Measurements from ENCODE around the gene HDHD5. TPM values are rescaled to one million over a fixed set of nuclear protein-coding genes. Genes with fewer than 3 reads are reported as not detected.

HDHD5 gene
- total RNA-seq, 3 donors from 2014 or later (not counting 1 experiment from before 2014, with no cell fraction given) = 12.0 to 16.5 (median 13.5) TPM

GRCh38 chr22:17133137-17133536 lies 25.9 kb downstream of the HDHD5 start:
- Histone ChIP-seq H3K4me1 (ENCODE audit: control insufficient read depth, insufficient read depth, low read length) (no peaks in the 10 kb centered on the region), H3K36me3 (ENCODE audit: control insufficient read depth, insufficient read depth, low read length) (peaks cover 2% of the 10 kb centered on the region), H3K9me3 (ENCODE audit: control insufficient read depth, insufficient read depth, low read length) (no peaks in the 10 kb centered on the region), H3K4me3 (ENCODE audit: low read length) (no peak overlapping the region), H3K27ac (ENCODE audit: low read length) (no peak overlapping the region), H3K27me3 (ENCODE audit: control insufficient read depth, insufficient read depth, low read length) (no peaks in the 10 kb centered on the region)
- WGBS (ENCODE audit: insufficient coverage) = 94% methylated on average over 7 of the region's 7 CpGs
- TF ChIP-seq CTCF (IDR thresholded peaks at IDR 0.05) = no peak
- DNase-seq (no peak), ATAC-seq (no peak)
- no peaks in the 10 kb centered on the region for H3K36me3 Mint-ChIP-seq
- H3K4me1 Mint-ChIP-seq = peaks cover 0 to 4% of the 10 kb centered on the region in 2 donors
- H3K4me3 Mint-ChIP-seq = no peak overlapping the region
- intact Hi-C loops (cut with micrococcal nuclease) = no loop called here
- H3K27ac Mint-ChIP-seq = no peak overlapping the region
- peaks cover 0 to 3% of the 10 kb centered on the region in 2 donors for H3K27me3 Mint-ChIP-seq (ENCODE audit: low read depth in 2 of 2)
- no peaks in the 10 kb centered on the region for H3K9me3 Mint-ChIP-seq

GRCh38 chr22:17132112-17132511 lies 27.0 kb downstream of the HDHD5 start:
- ATAC-seq (no peak), DNase-seq (no peak)
- 35% methylated on average over 1 of the region's 2 CpGs for WGBS (ENCODE audit: insufficient coverage)
- no peaks in the 10 kb centered on the region for H3K36me3 ChIP-seq (ENCODE audit: control insufficient read depth, insufficient read depth, low read length)
- intact Hi-C loops (cut with micrococcal nuclease) = no loop called here
- H3K4me3 ChIP-seq (ENCODE audit: low read length) = no peak overlapping the region
- Mint-ChIP-seq H3K9me3 (no peaks in the 10 kb centered on the region), H3K27ac (no peak overlapping the region), H3K4me3 (no peak overlapping the region), H3K36me3 (no peaks in the 10 kb centered on the region), H3K27me3 (ENCODE audit: low read depth in 2 of 2) (peaks cover 0 to 3% of the 10 kb centered on the region in 2 donors), H3K4me1 (peaks cover 0 to 4% of the 10 kb centered on the region in 2 donors)
- H3K27me3 ChIP-seq (ENCODE audit: control insufficient read depth, insufficient read depth, low read length) = no peaks in the 10 kb centered on the region
- no peaks in the 10 kb centered on the region for H3K4me1 ChIP-seq (ENCODE audit: control insufficient read depth, insufficient read depth, low read length)
- TF ChIP-seq CTCF (IDR thresholded peaks at IDR 0.05) = no peak
- no peaks in the 10 kb centered on the region for H3K9me3 ChIP-seq (ENCODE audit: control insufficient read depth, insufficient read depth, low read length)
- H3K27ac ChIP-seq (ENCODE audit: low read length) = no peak overlapping the region

DNA sequence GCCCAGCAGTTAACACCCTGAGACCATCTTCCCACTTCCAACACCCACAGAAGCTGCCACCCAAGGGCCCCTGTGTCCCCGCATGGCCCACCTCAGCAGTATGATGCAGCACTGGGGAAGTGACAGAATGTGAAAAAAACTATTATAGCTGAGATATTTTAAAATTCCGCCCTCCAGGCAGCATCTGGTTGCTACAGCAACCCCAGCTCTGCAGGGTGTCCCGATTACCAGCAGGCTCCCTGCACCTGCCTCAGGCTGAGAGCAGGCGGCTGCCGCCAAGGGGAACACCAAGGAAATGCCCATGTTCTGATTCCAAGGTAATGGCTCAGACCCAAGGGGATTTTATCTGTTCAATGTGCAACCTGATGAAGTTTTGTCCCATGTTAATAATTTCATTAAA lies 27.4 kb downstream of the HDHD5 start:
- Mint-ChIP-seq H3K36me3 (no peaks in the 10 kb centered on the region), H3K27ac (no peak overlapping the region), H3K9me3 (no peaks in the 10 kb centered on the region), H3K4me1 (peaks cover 0 to 4% of the 10 kb centered on the region in 2 donors), H3K4me3 (no peak overlapping the region), H3K27me3 (ENCODE audit: low read depth in 2 of 2) (peaks cover 0 to 3% of the 10 kb centered on the region in 2 donors)
- ATAC-seq (no peak), DNase-seq (no peak)
- no peak overlapping the region for H3K27ac ChIP-seq (ENCODE audit: low read length)
- H3K27me3 ChIP-seq (ENCODE audit: control insufficient read depth, insufficient read depth, low read length) = no peaks in the 10 kb centered on the region
- H3K4me3 ChIP-seq (ENCODE audit: low read length) = no peak overlapping the region
- H3K9me3 ChIP-seq (ENCODE audit: control insufficient read depth, insufficient read depth, low read length) = no peaks in the 10 kb centered on the region
- H3K36me3 ChIP-seq (ENCODE audit: control insufficient read depth, insufficient read depth, low read length) = no peaks in the 10 kb centered on the region
- H3K4me1 ChIP-seq (ENCODE audit: control insufficient read depth, insufficient read depth, low read length) = no peaks in the 10 kb centered on the region
- 73% methylated on average over 5 of the region's 5 CpGs for WGBS (ENCODE audit: insufficient coverage)
- intact Hi-C loops (cut with micrococcal nuclease) = no loop called here
- no peak for TF ChIP-seq CTCF (IDR thresholded peaks at IDR 0.05)

GRCh38 chr22:17130199-17130598 lies 28.9 kb downstream of the HDHD5 start:
- Mint-ChIP-seq H3K4me3 (no peak overlapping the region), H3K4me1 (peaks cover 0 to 4% of the 10 kb centered on the region in 2 donors), H3K27ac (no peak overlapping the region), H3K36me3 (no peaks in the 10 kb centered on the region), H3K9me3 (no peaks in the 10 kb centered on the region), H3K27me3 (ENCODE audit: low read depth in 2 of 2) (peaks cover 0 to 3% of the 10 kb centered on the region in 2 donors)
- Histone ChIP-seq H3K27me3 (ENCODE audit: control insufficient read depth, insufficient read depth, low read length) (no peaks in the 10 kb centered on the region), H3K9me3 (ENCODE audit: control insufficient read depth, insufficient read depth, low read length) (no peaks in the 10 kb centered on the region), H3K4me3 (ENCODE audit: low read length) (no peak overlapping the region), H3K36me3 (ENCODE audit: control insufficient read depth, insufficient read depth, low read length) (no peaks in the 10 kb centered on the region), H3K4me1 (ENCODE audit: control insufficient read depth, insufficient read depth, low read length) (no peaks in the 10 kb centered on the region), H3K27ac (ENCODE audit: low read length) (no peak overlapping the region)
- no peak for TF ChIP-seq CTCF (IDR thresholded peaks at IDR 0.05)
- intact Hi-C loops (cut with micrococcal nuclease) = no loop called here
- no peak for ATAC-seq
- no peak for DNase-seq
- 86% methylated on average over 1 of the region's 1 CpG for WGBS (ENCODE audit: insufficient coverage)

Data from natural killer cell (primary cell).